HG03039 (cell line): ENCODE data around the gene TMEM178A.
"Not testable (repeated sequence)": the region's sequence is repeated elsewhere in the genome, so short reads cannot be mapped to it uniquely, and the experiment has no call there.

Experiments used
- ATAC-seq: cut with Tn5 transposase; IDR thresholded peaks from one replicate; pipeline ENCODE4 v1.9.1; 2021; ENCODE audit warnings: mild to moderate bottlenecking, moderate library complexity; ENCODE audit not compliant: unreplicated experiment

Gene TMEM178A

GRCh38 chr2:39708003-39708402 lies 42.3 kb downstream of the TMEM178A start:
- ATAC-seq, result no peak

GRCh38 chr2:39710807-39711206 lies 45.1 kb downstream of the TMEM178A start:
- no peak for ATAC-seq

- ATAC-seq, result no peak
Measured at GRCh38 chr2:39712953-39713352, 47.2 kb downstream of the TMEM178A start.

- no peak for ATAC-seq
Measured at GRCh38 chr2:39715095-39715494, 49.4 kb downstream of the TMEM178A start.

- no peak for ATAC-seq
Measured at GRCh38 chr2:39715822-39716221, 50.1 kb downstream of the TMEM178A start.

GRCh38 chr2:39717067-39717466 lies 51.4 kb downstream of the TMEM178A start:
- no peak for ATAC-seq

- ATAC-seq, result no peak
Measured at GRCh38 chr2:39718483-39718882, 52.8 kb downstream of the TMEM178A start.

GRCh38 chr2:39719317-39719716 lies 53.6 kb downstream of the TMEM178A start:
- no peak for ATAC-seq

- ATAC-seq, result no peak
Measured at GRCh38 chr2:39720970-39721369, 55.3 kb downstream of the TMEM178A start.

GRCh38 chr2:39723497-39723896 lies 57.8 kb downstream of the TMEM178A start:
- no peak for ATAC-seq

GRCh38 chr2:39723946-39724827 lies 58.5 kb downstream of the TMEM178A start:
- no peak for ATAC-seq

- no peak for ATAC-seq
Measured at GRCh38 chr2:39724828-39725144, 59.1 kb downstream of the TMEM178A start.

- no peak for ATAC-seq
Measured at GRCh38 chr2:39725401-39725800, 59.7 kb downstream of the TMEM178A start.

GRCh38 chr2:39728085-39728484 lies 62.4 kb downstream of the TMEM178A start:
- ATAC-seq, result not testable (repeated sequence)

- peak; percentile 41 for ATAC-seq
Measured at GRCh38 chr2:39728941-39729351, 63.2 kb downstream of the TMEM178A start.

- ATAC-seq, result no peak
Measured at GRCh38 chr2:39730276-39730675, 64.6 kb downstream of the TMEM178A start.

GRCh38 chr2:39730685-39731302 lies 65.1 kb downstream of the TMEM178A start:
- ATAC-seq, result peak; percentile 45

GRCh38 chr2:39731546-39731945 lies 65.8 kb downstream of the TMEM178A start:
- no peak for ATAC-seq

GRCh38 chr2:39732482-39732881 lies 66.8 kb downstream of the TMEM178A start:
- no peak for ATAC-seq

GRCh38 chr2:39733070-39733674 lies 67.5 kb downstream of the TMEM178A start:
- ATAC-seq, result no peak

GRCh38 chr2:39734445-39734844 lies 68.7 kb downstream of the TMEM178A start:
- ATAC-seq, result no peak

GRCh38 chr2:39735648-39736047 lies 69.9 kb downstream of the TMEM178A start:
- no peak for ATAC-seq
